ENCODE data around the gene LSM8. TPM values are rescaled to one million over a fixed set of nuclear protein-coding genes. Genes with fewer than 3 reads are reported as not detected.

LSM8 gene
- total RNA-seq (2013; cell fraction: nucleolus; rRNA removed): 106 and 110 TPM in 2 replicates
- total RNA-seq (2014; rRNA removed): 68.2 and 88.6 TPM in 2 replicates
- 105 and 113 TPM in 2 replicates for total RNA-seq (2014; rRNA removed; fragmentation: Illumina TruSeq; extraction: Trizol)
- total RNA-seq (2021): 41.4 and 46.9 TPM in 2 replicates
- polyA plus RNA-seq (2011; ENCODE audit: low read depth): 44.3 TPM
- polyA plus RNA-seq (2011; rRNA removed): 78.2 and 117 TPM in 2 replicates
- 57.8 and 62.7 TPM in 2 replicates for polyA plus RNA-seq (2011; cell fraction: cytosol; rRNA removed)
- 52.8 and 72.3 TPM in 2 replicates for polyA plus RNA-seq (2011; cell fraction: nucleus; rRNA removed)
- polyA plus RNA-seq (2012): 53.0 and 65.0 TPM in 2 replicates
- polyA plus RNA-seq (2014; fragmentation: Illumina TruSeq; extraction: Trizol): 96.3 and 124 TPM in 2 replicates
- polyA plus RNA-seq (2014; fragmentation: Nextera tagmentation; extraction: Ambion mirVana): 100 to 1,000 TPM; 127 to 140 TPM
- 155 and 173 TPM in 2 replicates for polyA plus RNA-seq (2014; rRNA removed)
- polyA plus RNA-seq (2016; fragmentation: Nextera tagmentation; extraction: Ambion mirVana): 100 to 1,000 TPM in 1 of 2 experiments, 10 to 100 TPM in 1; 98.6 to 109 TPM
- polyA minus RNA-seq (2011; rRNA and poly(A)+ RNA removed): 52.0 and 79.2 TPM in 2 replicates
- 8.4 and 14.9 TPM in 2 replicates for polyA minus RNA-seq (2011; cell fraction: cytosol; rRNA and poly(A)+ RNA removed)
- 30.6 and 49.6 TPM in 2 replicates for polyA minus RNA-seq (2011; cell fraction: nucleus; rRNA and poly(A)+ RNA removed)
- Bru-seq, nascent RNA: percentile 98 among the genes with signal in this experiment
- percentile 92 among the genes with signal in this experiment for BruChase-seq, experiment 1, labeled RNA remaining after a 6-hour chase
- percentile 95 among the genes with signal in this experiment for BruChase-seq, experiment 2, labeled RNA remaining after a 2-hour chase
- long read RNA-seq, experiment 1, transcript LSM8-201 (4 exons, 1,305 nt): major isoform, 34 of 38 reads
- long read RNA-seq, experiment 1, partial matches to known transcripts: 0 of 38 reads
- long read RNA-seq, experiment 1, other reads (novel, unspliced or antisense): 1 of 38 reads
- long read RNA-seq, experiment 2, full-length matches to known transcripts: 174 of 200 reads
- long read RNA-seq, experiment 2, partial matches to known transcripts: 2 of 200 reads
- long read RNA-seq, experiment 2, other reads (novel, unspliced or antisense): 24 of 200 reads

DNA sequence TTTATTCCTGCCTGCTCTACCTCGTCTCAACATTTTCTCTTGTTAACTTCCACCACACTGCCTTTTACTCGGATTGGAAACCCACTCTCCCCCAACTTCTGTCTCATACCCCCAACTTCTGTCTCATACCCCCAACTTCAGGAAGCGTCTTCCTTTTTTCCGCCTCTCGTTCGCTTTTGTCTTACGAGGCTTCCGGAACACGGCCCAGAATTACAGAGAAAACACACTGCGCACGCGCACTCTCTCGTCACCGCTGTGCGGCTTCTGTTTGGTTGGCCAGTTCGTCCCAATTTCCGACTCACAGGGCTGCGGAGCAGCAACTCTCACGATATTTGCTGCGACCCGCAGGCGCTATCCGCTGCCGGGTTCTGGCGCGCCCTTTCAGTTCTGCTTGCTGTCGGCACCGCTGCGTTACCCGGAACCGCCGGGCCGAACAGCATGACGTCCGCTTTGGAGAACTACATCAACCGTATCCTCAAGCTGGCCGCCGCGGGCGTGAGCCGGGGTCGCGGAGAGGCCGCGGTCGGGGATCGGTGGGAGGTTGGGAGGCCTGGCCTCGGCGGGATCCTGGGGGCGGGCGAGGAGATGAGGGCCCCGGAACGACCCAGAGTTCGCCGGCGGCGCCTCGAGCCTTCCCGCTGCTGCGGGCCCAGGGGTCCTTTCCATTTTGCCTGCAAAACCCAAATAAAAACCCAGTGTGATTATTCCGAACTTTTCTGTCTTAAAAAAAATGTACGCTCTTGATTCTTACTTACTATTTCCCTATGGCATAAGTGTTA, at the start of gene LSM8:
Gene LSM8 (plus strand): TSS at position 379 of the 779 bp plus-strand sequence. CDS start 60 bp downstream, at position 439.
- in situ Hi-C loops (cut with MboI) (no loop called here), intact Hi-C loops (cut with micrococcal nuclease; ENCODE audit: unreplicated experiment) (loop anchor here (5.0 to 10.0 kb wide), 3 partner anchors 142 to 1322 kb away; partner anchors contain the start of gene CAPZA2)
- ChIA-PET CTCF (interaction anchor here (0.7 to 5.4 kb wide), 3 partner anchors 10 to 730 kb away, joined by 3 to 48 read pairs (median 3); no protein-coding TSS in a partner anchor), POLR2A (interaction anchor here (0.7 kb wide), 1 partner anchor 10 kb away, joined by 4 read pairs; no protein-coding TSS in a partner anchor), RAD21 (ENCODE audit: unreplicated experiment) (no interaction called here), SMC1A (ENCODE audit: uncharacterized antibody, unreplicated experiment) (interaction anchor here (1.5 kb wide), 1 partner anchor 11 kb away, joined by 4 read pairs; no protein-coding TSS in a partner anchor)
- FAIRE-seq (peak; percentile 80), ATAC-seq (peak; percentile 96), DNase-seq (ENCODE audit: low read depth, low spot score) (peak; percentile 99)
- WGBS (ENCODE audit: insufficient coverage, insufficient replicate concordance, low lambda C conversion rate, missing lambda C conversion rate): 1% methylated on average over 62 of the region's 62 CpGs
- peak within 1 kb of the TSS; percentile 93 for H3K27ac ChIP-seq (ENCODE audit: control insufficient read depth, insufficient read depth)
- H3K9ac ChIP-seq (ENCODE audit: control insufficient read depth, insufficient read depth, low read length): peak within 1 kb of the TSS; percentile 97
- peaks cover 0 to 12% of the 10 kb centered on the region in 2 experiments; a peak in 2 of 4 replicates for H3K36me3 ChIP-seq (ENCODE audit: control insufficient read depth in 2 of 2, insufficient read depth in 2 of 2, low read length in 1 of 2)
- H3K27me3 ChIP-seq (replicated peaks in 1 of 2; ENCODE audit: control insufficient read depth in 2 of 2, insufficient read depth in 2 of 2, low read length in 1 of 2): no peaks in the 10 kb centered on the region
- no peaks in the 10 kb centered on the region for H3K4me1 ChIP-seq (ENCODE audit: control insufficient read depth, insufficient read depth, low read length)
- peaks cover 53% of the 10 kb centered on the region for H3K79me2 ChIP-seq (ENCODE audit: control insufficient read depth, insufficient read depth, low read length)
- peak within 1 kb of the TSS; percentile 86 for H3K4me3 ChIP-seq
- H4K20me1 ChIP-seq (ENCODE audit: control insufficient read depth, insufficient read depth): no peaks in the 10 kb centered on the region
- peak within 1 kb of the TSS; percentile 80 for H3K4me2 ChIP-seq (ENCODE audit: control insufficient read depth, insufficient read depth)
- H2AFZ ChIP-seq (ENCODE audit: control insufficient read depth, low read depth, low read length): peak within 1 kb of the TSS; percentile 85
- H3K9me3 ChIP-seq (replicated peaks; ENCODE audit: control insufficient read depth, insufficient read depth, low read length): no peaks in the 10 kb centered on the region
- no TSS peak for BruUV-seq (replicated peaks)
- TF ChIP-seq CEBPB (IDR thresholded peaks at IDR 0.05; ENCODE audit: borderline replicate concordance in 1 of 2, low read depth in 2 of 2, low read length in 2 of 2) (no peak), KLF5 (IDR thresholded peaks at IDR 0.05; ENCODE audit: partially characterized antibody) (peak; percentile 71), STAT3 (IDR thresholded peaks at IDR 0.05; ENCODE audit: low read depth, low read length) (no peak), RB1 (IDR thresholded peaks at IDR 0.05; ENCODE audit: borderline replicate concordance) (peak; percentile 84; the same call in 1 of the 2 replicates), NR2C2 (IDR thresholded peaks at IDR 0.05; ENCODE audit: borderline replicate concordance, control insufficient read depth, insufficient read length, low read depth) (no peak), DPF2 (IDR thresholded peaks at IDR 0.05) (0 out of 2 replicates have a peak, but pooled peaks have one; percentile 19), IRF4 (IDR thresholded peaks at IDR 0.05; ENCODE audit: low read depth, low read length) (peak; percentile 18; the same call in 1 of the 2 replicates), CBFB (IDR thresholded peaks at IDR 0.05; ENCODE audit: low read depth) (peak; percentile 79), BHLHE40 (IDR thresholded peaks at IDR 0.05; ENCODE audit: borderline replicate concordance in 1 of 2, low read depth in 2 of 2, low read length in 1 of 2) (peak; percentile 10 to 42; a peak in 2 of 4 replicates), POLR2A (IDR thresholded peaks at IDR 0.05; ENCODE audit: low read depth, low read length) (peak; percentile 98), CHD1 (IDR thresholded peaks at IDR 0.05; ENCODE audit: low read depth, low read length) (0 out of 2 replicates have a peak, but pooled peaks have one; percentile 60), NFXL1 (IDR thresholded peaks at IDR 0.05; ENCODE audit: borderline replicate concordance) (no peak), FOXM1 (IDR thresholded peaks at IDR 0.05; ENCODE audit: low read depth, low read length) (0 out of 2 replicates have a peak, but pooled peaks have one; percentile 43), YBX1 (IDR thresholded peaks at IDR 0.05) (no peak), NR2C1 (IDR thresholded peaks at IDR 0.05) (peak; percentile 61), CHD2 (IDR thresholded peaks at IDR 0.05; ENCODE audit: borderline replicate concordance, low read depth, low read length) (peak; percentile 98), FOXK2 (IDR thresholded peaks at IDR 0.05) (no peak), HDAC2 (IDR thresholded peaks at IDR 0.05) (0 out of 2 replicates have a peak, but pooled peaks have one; percentile 90), TCF3 (IDR thresholded peaks at IDR 0.05; ENCODE audit: borderline replicate concordance, insufficient read depth, low read depth, low read length) (peak; percentile 30; the same call in 1 of the 2 replicates)
- TF ChIP-seq, protein P1, sequence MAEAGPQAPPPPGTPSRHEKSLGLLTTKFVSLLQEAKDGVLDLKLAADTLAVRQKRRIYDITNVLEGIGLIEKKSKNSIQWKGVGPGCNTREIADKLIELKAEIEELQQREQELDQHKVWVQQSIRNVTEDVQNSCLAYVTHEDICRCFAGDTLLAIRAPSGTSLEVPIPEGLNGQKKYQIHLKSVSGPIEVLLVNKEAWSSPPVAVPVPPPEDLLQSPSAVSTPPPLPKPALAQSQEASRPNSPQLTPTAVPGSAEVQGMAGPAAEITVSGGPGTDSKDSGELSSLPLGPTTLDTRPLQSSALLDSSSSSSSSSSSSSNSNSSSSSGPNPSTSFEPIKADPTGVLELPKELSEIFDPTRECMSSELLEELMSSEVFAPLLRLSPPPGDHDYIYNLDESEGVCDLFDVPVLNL (IDR thresholded peaks at IDR 0.05; ENCODE audit: low read depth, low read length): peak; percentile 72; the same call in 1 of the 2 replicates
